Neural cell (in vitro differentiated cells): ENCODE measurements around the gene KRT16. TPM values are rescaled to one million over a fixed set of nuclear protein-coding genes. Genes with fewer than 3 reads are reported as not detected.

Experiments
- H2AFZ ChIP-seq: fragments of 200-600, 300-800 bp; sonication (generic), shearing (Covaris generic); 2 replicates; pipeline ENCODE4 v1.6.0; 2014; ENCODE audit warnings: low read depth, mild to moderate bottlenecking, antibody characterized with exemption, low read length, moderate library complexity
- H3F3A ChIP-seq: fragments of 200-600 bp; shearing (Covaris generic); 2 replicates; pipeline ENCODE4 v1.6.1; 2016; ENCODE audit warnings: mild to moderate bottlenecking, moderate library complexity, mixed read lengths, antibody characterized with exemption, low read length; ENCODE audit not compliant: insufficient read depth, poor library complexity, severe bottlenecking
- H3K27ac ChIP-seq: fragments of 200-600, 300-800 bp; sonication (generic), shearing (Covaris generic); 2 replicates; pipeline ENCODE4 v1.5.1; 2014; ENCODE audit warnings: mild to moderate bottlenecking, low read length, moderate library complexity
- H3K27me3 ChIP-seq: fragments of 300-800, 200-600 bp; sonication (generic), shearing (Covaris generic); 2 replicates; pipeline ENCODE4 v1.6.0; 2014; ENCODE audit warnings: mild to moderate bottlenecking, low read depth, low read length, moderate library complexity; ENCODE audit not compliant: insufficient read depth
- H3K36me3 ChIP-seq: fragments of 300-800, 200-600 bp; sonication (generic), shearing (Covaris generic); 2 replicates; pipeline ENCODE4 v1.5.1; 2014; ENCODE audit warnings: mild to moderate bottlenecking, antibody characterized with exemption, low read length, moderate library complexity; ENCODE audit not compliant: insufficient read depth
- H3K4me2 ChIP-seq: fragments of 300-800, 200-600 bp; sonication (generic), shearing (Covaris generic); 2 replicates; pipeline ENCODE4 v1.6.0; 2014; ENCODE audit warnings: mild to moderate bottlenecking, low read length
- H3K4me3 ChIP-seq: fragments of 300-800, 200-600 bp; sonication (generic), shearing (Covaris generic); 2 replicates; pipeline ENCODE4 v1.5.1; 2014; ENCODE audit warnings: mild to moderate bottlenecking, low read length, moderate library complexity
- H3K79me2 ChIP-seq: fragments of 200-600 bp; shearing (Covaris generic); replicated peaks from 2 replicates; pipeline ENCODE4 v1.6.0; 2014; ENCODE audit warnings: mild to moderate bottlenecking, low read length, moderate library complexity; ENCODE audit not compliant: insufficient read depth
- H3K9ac ChIP-seq: fragments of 300-800, 200-600 bp; sonication (generic), shearing (Covaris generic); 2 replicates; pipeline ENCODE4 v1.6.1; 2016; ENCODE audit warnings: mild to moderate bottlenecking, low read length, mixed read lengths
- H3K9me2 ChIP-seq: fragments of 200-600 bp; shearing (Covaris generic); 2 replicates; pipeline ENCODE4 v1.6.1; 2016; ENCODE audit warnings: mild to moderate bottlenecking, low read length, mixed read lengths; ENCODE audit not compliant: insufficient read depth
- H3K9me3 ChIP-seq: fragments of 200-600, 300-800 bp; sonication (generic), shearing (Covaris generic); 2 replicates; pipeline ENCODE4 v1.6.1; 2016; ENCODE audit warnings: mild to moderate bottlenecking, mixed run types, low read length, moderate library complexity, mixed read lengths
- H4K20me1 ChIP-seq: fragments of 200-600 bp; shearing (Covaris generic); 2 replicates; pipeline ENCODE4 v1.6.1; 2016; ENCODE audit warnings: mild to moderate bottlenecking, mixed run types; ENCODE audit not compliant: insufficient read depth
- CTCF ChIP-seq: fragments of 450-650 bp; IDR thresholded peaks from 2 replicates; pipeline ENCODE4 v1.5.1; 2014; ENCODE audit warnings: antibody characterized with exemption, mild to moderate bottlenecking, moderate library complexity; ENCODE audit not compliant: poor library complexity, severe bottlenecking
- EP300 ChIP-seq: fragments of 450-650 bp; conservative IDR thresholded peaks from 2 replicates; pipeline ENCODE4 v1.6.1; 2014; ENCODE audit warnings: antibody characterized with exemption, mild to moderate bottlenecking, moderate library complexity; ENCODE audit not compliant: poor library complexity, severe bottlenecking
- REST ChIP-seq: IDR thresholded peaks from 2 replicates; pipeline ENCODE4 v1.6.1; 2012; ENCODE audit warnings: borderline replicate concordance
- polyA plus RNA-seq: library from polyadenylated mRNA; depleted of rRNA; stranded (reverse); fragments of >200 nt; gene quantifications from 2 replicates; pipeline ENCODE4 v1.2.3, GENCODE V29; 2014

The KRT16 gene
- polyA plus RNA-seq, 1 donor from 2014 or later: not detected

GRCh38 chr17:41647038-41647813 lies 34.7 kb upstream of the KRT16 start:
- H2AFZ ChIP-seq: no peak overlapping the region
- no peak overlapping the region for H3K4me3 ChIP-seq
- no peak overlapping the region for H3K4me2 ChIP-seq

More at GRCh38 chr17:41647038-41647813, 34.7 kb upstream of the KRT16 start:
- no peak for TF ChIP-seq CTCF
- TF ChIP-seq REST: no peak
- no peak for TF ChIP-seq EP300
- H4K20me1 ChIP-seq: no peaks in the 10 kb centered on the region
- no peak overlapping the region for H3K9ac ChIP-seq
- H3K9me2 ChIP-seq: no peaks in the 10 kb centered on the region
- peaks cover 4% of the 10 kb centered on the region for H3K27me3 ChIP-seq
- no peaks in the 10 kb centered on the region for H3K79me2 ChIP-seq
- H3K27ac ChIP-seq: no peak overlapping the region
- no peaks in the 10 kb centered on the region for H3F3A ChIP-seq
- H3K9me3 ChIP-seq: no peaks in the 10 kb centered on the region
- H3K36me3 ChIP-seq: no peaks in the 10 kb centered on the region
